ENCODE data around the gene GOSR1.
"Not testable (repeated sequence)": the region's sequence is repeated elsewhere in the genome, so short reads cannot be mapped to it uniquely, and the experiment has no call there.

GOSR1 gene

DNA sequence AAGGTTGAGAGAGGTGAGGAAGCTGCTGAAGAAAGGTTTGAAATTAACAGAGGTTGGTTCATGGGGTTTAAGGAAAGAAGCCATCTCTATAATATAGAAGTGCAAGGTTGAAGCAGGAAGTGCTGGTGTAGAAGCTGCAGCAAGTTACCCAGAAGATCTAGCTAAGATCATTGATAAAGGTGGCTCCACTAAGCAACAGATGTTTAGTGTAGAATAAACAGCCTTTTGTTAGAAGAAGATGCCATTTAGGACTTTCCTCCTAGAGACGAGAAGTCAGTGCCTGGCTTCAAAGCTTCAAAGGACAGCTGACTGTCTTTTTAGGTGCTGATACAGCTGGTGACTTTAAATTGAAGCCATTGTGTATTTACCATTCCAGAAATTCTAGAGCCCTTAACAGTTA is 29.3 kb downstream of the GOSR1 start:
- Histone ChIP-seq H3K4me3 (ENCODE audit: low read depth, low read length) (no peak overlapping the region), H3K27me3 (ENCODE audit: control insufficient read depth, insufficient read depth, low read length) (no peaks in the 10 kb centered on the region), H3K9me3 (ENCODE audit: control insufficient read depth, insufficient read depth, low read length) (no peaks in the 10 kb centered on the region), H3K9ac (ENCODE audit: low read depth, low read length) (no peak overlapping the region), H3K36me3 (ENCODE audit: control insufficient read depth, insufficient read depth, low read length) (no peaks in the 10 kb centered on the region), H3K4me1 (ENCODE audit: control insufficient read depth, insufficient read depth, low read length) (peaks cover 4% of the 10 kb centered on the region)

DNA sequence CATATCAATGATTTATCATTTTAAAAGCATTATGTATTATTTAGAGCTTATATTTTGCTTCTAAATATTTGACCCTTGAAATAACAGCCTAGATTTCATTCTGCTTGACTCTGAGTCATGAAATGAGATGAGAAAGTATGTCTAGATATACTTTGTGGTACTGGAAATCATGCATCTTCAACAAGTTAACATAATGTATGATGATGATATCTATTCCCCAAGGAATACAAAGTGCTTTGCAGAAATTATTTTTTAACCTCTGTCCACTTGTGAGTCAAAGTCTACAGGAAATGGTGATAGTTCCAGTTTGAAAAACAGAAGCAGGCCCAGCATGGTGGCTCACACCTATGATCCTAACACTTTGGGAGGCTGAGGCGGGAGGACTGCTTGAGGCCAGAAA is 36.1 kb downstream of the GOSR1 start:
- no peaks in the 10 kb centered on the region for H3K4me1 ChIP-seq (ENCODE audit: control insufficient read depth, insufficient read depth, low read length)
- H3K27me3 ChIP-seq (ENCODE audit: control insufficient read depth, insufficient read depth, low read length) = no peaks in the 10 kb centered on the region
- H3K36me3 ChIP-seq (ENCODE audit: control insufficient read depth, insufficient read depth, low read length) = no peaks in the 10 kb centered on the region
- H3K4me3 ChIP-seq (ENCODE audit: low read depth, low read length) = no peak overlapping the region
- no peak overlapping the region for H3K9ac ChIP-seq (ENCODE audit: low read depth, low read length)
- H3K9me3 ChIP-seq (ENCODE audit: control insufficient read depth, insufficient read depth, low read length) = no peaks in the 10 kb centered on the region

DNA sequence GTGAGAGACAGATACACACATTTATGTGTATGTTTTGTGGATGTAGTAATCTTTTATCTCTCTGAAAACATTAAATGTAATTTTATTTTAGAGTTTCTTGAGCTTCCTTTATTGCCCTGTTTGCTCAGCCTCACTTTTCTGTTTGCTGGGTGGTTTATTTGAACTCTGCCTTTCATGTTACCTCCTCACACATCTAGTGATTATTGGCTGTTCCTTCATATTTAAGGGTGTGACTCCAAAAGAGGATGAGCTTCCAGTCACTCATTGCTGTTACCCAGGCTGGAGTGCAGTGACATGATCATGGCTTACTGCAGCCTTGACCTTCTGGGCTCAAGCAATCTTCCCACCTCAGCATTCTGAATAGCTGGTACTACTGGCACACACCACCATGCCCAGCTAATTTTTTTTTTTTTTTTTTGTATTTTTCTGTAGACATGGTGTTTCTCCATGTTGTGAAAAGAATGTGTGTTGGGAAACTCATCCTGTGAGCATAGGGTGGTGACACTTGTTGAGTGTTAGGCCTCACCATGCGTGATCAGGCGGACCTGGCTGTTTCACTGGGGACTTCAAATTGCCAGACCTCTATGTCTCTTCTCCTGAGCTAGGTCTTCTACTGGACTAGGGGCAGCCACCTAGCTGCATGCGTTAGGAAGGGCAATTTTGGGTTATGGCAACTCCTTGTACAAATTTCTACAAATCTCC is 37.8 kb downstream of the GOSR1 start:
- Histone ChIP-seq H3K4me3 (ENCODE audit: low read depth, low read length) (no peak overlapping the region), H3K36me3 (ENCODE audit: control insufficient read depth, insufficient read depth, low read length) (no peaks in the 10 kb centered on the region), H3K27me3 (ENCODE audit: control insufficient read depth, insufficient read depth, low read length) (no peaks in the 10 kb centered on the region), H3K9me3 (ENCODE audit: control insufficient read depth, insufficient read depth, low read length) (no peaks in the 10 kb centered on the region), H3K4me1 (ENCODE audit: control insufficient read depth, insufficient read depth, low read length) (no peaks in the 10 kb centered on the region), H3K9ac (ENCODE audit: low read depth, low read length) (no peak overlapping the region)

DNA sequence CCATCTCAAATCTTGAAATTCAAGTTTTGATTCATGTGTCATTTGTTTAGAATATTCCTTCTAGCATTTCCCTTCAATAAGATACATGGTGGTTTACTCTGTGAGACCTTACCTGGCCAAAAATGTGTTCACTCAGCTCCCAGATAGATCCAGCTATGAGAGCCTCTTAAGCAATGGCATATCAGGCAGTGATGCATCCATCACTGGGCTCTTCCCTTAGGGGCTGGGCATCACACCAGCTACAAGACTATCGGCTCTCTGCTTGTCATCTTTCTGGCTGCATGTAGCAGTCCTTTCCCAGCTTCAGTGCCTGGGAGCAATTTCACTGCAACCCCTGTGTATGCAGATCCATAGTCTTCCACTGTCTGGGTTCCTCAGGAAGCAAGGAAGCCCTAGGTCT is 40.6 kb downstream of the GOSR1 start:
- no peaks in the 10 kb centered on the region for H3K4me1 ChIP-seq (ENCODE audit: control insufficient read depth, insufficient read depth, low read length)
- H3K9me3 ChIP-seq (ENCODE audit: control insufficient read depth, insufficient read depth, low read length) = no peaks in the 10 kb centered on the region
- H3K4me3 ChIP-seq (ENCODE audit: low read depth, low read length) = no peak overlapping the region
- no peaks in the 10 kb centered on the region for H3K27me3 ChIP-seq (ENCODE audit: control insufficient read depth, insufficient read depth, low read length)
- H3K9ac ChIP-seq (ENCODE audit: low read depth, low read length) = no peak overlapping the region
- peaks cover 11% of the 10 kb centered on the region for H3K36me3 ChIP-seq (ENCODE audit: control insufficient read depth, insufficient read depth, low read length)

DNA sequence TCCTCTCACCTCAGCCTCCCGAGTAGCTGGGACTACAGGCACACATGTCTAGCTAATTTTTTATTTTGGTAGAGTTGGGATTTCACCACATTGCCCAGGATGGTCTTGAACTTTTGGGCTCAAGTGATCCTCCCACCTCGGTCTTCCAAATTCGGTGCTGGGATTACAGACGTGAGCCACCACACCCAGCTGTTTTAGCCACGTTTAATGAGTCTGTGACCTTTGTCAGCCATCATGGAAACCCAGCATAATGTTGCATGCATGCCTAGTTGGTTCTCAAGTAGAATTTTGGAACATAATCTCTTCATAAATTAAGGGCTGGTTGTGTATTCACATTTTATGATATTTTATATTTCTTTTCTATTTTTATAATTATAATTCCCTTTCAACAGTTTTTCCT is 42.0 kb downstream of the GOSR1 start:
- H3K9me3 ChIP-seq (ENCODE audit: control insufficient read depth, insufficient read depth, low read length) = no peaks in the 10 kb centered on the region

DNA sequence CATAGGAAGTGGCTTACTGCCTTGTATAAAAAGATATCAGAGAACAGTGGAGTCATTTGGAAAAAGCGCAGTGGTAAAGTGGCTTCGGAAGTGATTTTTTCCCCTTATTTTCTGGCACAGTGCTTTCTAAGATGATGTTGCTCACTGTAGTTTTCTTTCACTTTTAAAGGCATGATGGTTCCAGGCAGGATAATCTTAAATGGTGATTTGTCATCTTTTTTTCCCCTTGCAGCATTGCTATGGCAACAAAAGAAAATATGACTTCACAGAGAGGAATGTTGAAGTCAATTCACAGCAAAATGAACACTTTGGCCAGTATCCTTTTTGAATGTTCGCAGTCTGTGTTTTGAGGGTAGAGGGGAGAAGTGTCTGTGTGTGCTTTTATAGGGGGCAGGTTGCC is 42.5 kb downstream of the GOSR1 start:
- Histone ChIP-seq H3K4me1 (ENCODE audit: control insufficient read depth, insufficient read depth, low read length) (no peaks in the 10 kb centered on the region), H3K27me3 (ENCODE audit: control insufficient read depth, insufficient read depth, low read length) (no peaks in the 10 kb centered on the region), H3K9ac (ENCODE audit: low read depth, low read length) (no peak overlapping the region), H3K9me3 (ENCODE audit: control insufficient read depth, insufficient read depth, low read length) (no peaks in the 10 kb centered on the region), H3K36me3 (ENCODE audit: control insufficient read depth, insufficient read depth, low read length) (peaks cover 13% of the 10 kb centered on the region), H3K4me3 (ENCODE audit: low read depth, low read length) (no peak overlapping the region)

More for the DNA sequence above, 42.0 kb downstream of the GOSR1 start:
- H3K9ac ChIP-seq (ENCODE audit: low read depth, low read length) = no peak overlapping the region
- H3K4me3 ChIP-seq (ENCODE audit: low read depth, low read length) = no peak overlapping the region
- no peaks in the 10 kb centered on the region for H3K27me3 ChIP-seq (ENCODE audit: control insufficient read depth, insufficient read depth, low read length)
- H3K4me1 ChIP-seq (ENCODE audit: control insufficient read depth, insufficient read depth, low read length) = no peaks in the 10 kb centered on the region
- peaks cover 13% of the 10 kb centered on the region for H3K36me3 ChIP-seq (ENCODE audit: control insufficient read depth, insufficient read depth, low read length)

DNA sequence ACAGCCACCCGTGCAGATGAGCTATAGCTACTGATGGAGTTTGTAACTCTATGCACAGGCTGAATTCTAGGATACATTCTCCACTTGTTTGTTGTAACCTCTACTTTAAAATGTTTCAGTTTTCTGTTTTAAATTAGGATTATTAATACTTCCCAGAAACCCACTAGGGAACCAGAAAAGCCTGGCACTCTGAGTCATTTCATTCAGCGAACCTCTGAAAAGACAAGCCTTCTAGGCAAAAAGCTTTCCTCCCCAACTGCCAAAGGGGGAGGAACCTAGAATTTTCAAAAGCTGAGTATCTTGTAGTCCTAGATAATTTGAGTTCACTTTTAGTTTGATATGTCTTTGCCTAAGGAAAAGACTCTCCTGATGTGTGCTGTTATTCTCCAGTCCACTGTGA is 43.2 kb downstream of the GOSR1 start:
- H3K36me3 ChIP-seq (ENCODE audit: control insufficient read depth, insufficient read depth, low read length) = peaks cover 13% of the 10 kb centered on the region

DNA sequence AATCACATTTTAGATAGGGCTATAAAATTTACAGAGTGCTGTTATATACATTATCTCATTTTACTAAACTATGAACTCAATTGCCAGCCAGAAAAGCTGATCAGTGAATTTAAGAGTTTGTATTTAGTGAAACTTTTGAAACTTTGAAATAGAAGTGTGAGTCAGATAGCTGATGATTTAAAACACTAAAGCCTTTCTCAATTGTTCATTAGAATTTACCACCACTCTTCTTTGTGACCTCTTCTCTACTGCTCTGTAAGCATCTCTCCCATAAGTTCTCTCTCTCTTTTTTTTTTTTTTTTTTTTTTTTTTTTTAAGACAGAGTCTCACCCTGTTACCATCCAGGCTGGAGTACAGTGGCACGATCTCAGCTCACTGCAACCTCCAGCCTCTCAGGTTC is 43.7 kb downstream of the GOSR1 start:
- peaks cover 13% of the 10 kb centered on the region for H3K36me3 ChIP-seq (ENCODE audit: control insufficient read depth, insufficient read depth, low read length)
- no peak overlapping the region for H3K9ac ChIP-seq (ENCODE audit: low read depth, low read length)
- H3K4me3 ChIP-seq (ENCODE audit: low read depth, low read length) = no peak overlapping the region
- H3K27me3 ChIP-seq (ENCODE audit: control insufficient read depth, insufficient read depth, low read length) = no peaks in the 10 kb centered on the region
- no peaks in the 10 kb centered on the region for H3K4me1 ChIP-seq (ENCODE audit: control insufficient read depth, insufficient read depth, low read length)
- no peaks in the 10 kb centered on the region for H3K9me3 ChIP-seq (ENCODE audit: control insufficient read depth, insufficient read depth, low read length)

More for the DNA sequence above, 43.2 kb downstream of the GOSR1 start:
- Histone ChIP-seq H3K9me3 (ENCODE audit: control insufficient read depth, insufficient read depth, low read length) (no peaks in the 10 kb centered on the region), H3K27me3 (ENCODE audit: control insufficient read depth, insufficient read depth, low read length) (no peaks in the 10 kb centered on the region), H3K4me3 (ENCODE audit: low read depth, low read length) (no peak overlapping the region), H3K4me1 (ENCODE audit: control insufficient read depth, insufficient read depth, low read length) (no peaks in the 10 kb centered on the region), H3K9ac (ENCODE audit: low read depth, low read length) (no peak overlapping the region)

DNA sequence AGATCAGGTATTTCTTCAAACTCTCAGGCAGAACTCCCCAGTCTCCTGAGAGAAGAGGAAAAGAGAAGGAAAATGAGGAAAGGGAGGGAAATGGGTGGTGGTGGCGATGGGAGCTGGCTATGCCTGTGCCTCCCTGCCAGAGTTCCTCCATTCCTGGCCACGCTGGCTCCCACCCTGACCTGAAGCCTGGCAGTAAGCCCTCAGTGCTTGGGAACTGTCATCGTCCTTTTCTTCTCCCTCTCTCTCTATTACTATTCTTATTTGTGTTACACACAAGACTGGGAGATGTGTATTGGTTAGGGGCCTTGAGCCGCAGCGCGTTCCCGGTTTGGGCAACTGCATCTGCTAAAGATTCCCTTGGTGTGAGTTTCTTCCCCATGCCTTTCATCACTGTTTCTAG is 44.6 kb downstream of the GOSR1 start:
- H3K4me3 ChIP-seq (ENCODE audit: low read depth, low read length) = no peak overlapping the region
- peaks cover 13% of the 10 kb centered on the region for H3K36me3 ChIP-seq (ENCODE audit: control insufficient read depth, insufficient read depth, low read length)
- no peaks in the 10 kb centered on the region for H3K27me3 ChIP-seq (ENCODE audit: control insufficient read depth, insufficient read depth, low read length)
- no peaks in the 10 kb centered on the region for H3K4me1 ChIP-seq (ENCODE audit: control insufficient read depth, insufficient read depth, low read length)
- no peaks in the 10 kb centered on the region for H3K9me3 ChIP-seq (ENCODE audit: control insufficient read depth, insufficient read depth, low read length)
- no peak overlapping the region for H3K9ac ChIP-seq (ENCODE audit: low read depth, low read length)

DNA sequence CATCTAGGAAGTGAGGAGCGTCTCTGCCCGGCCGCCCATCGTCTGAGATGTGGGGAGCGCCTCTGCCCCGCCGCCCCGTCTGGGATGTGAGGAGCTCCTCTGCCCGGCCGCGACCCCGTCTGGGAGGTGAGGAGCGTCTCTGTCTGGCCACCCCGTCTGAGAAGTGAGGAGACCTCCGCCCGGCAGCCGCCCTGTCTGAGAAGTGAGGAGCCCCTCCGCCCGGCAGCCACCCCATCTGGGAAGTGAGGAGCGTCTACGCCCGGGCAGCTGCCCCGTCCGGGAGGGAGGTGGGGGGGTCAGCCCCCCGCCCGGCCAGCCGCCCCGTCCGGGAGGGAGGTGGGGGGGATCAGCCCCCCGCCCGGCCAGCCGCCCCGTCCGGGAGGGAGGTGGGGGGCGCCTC is 46.0 kb downstream of the GOSR1 start:
- H3K36me3 ChIP-seq (ENCODE audit: control insufficient read depth, insufficient read depth, low read length) = peaks cover 13% of the 10 kb centered on the region
- not testable (repeated sequence) for H3K27me3 ChIP-seq (ENCODE audit: control insufficient read depth, insufficient read depth, low read length); H3K9me3 ChIP-seq (ENCODE audit: control insufficient read depth, insufficient read depth, low read length); H3K4me3 ChIP-seq (ENCODE audit: low read depth, low read length); H3K4me1 ChIP-seq (ENCODE audit: control insufficient read depth, insufficient read depth, low read length); H3K9ac ChIP-seq (ENCODE audit: low read depth, low read length)

DNA sequence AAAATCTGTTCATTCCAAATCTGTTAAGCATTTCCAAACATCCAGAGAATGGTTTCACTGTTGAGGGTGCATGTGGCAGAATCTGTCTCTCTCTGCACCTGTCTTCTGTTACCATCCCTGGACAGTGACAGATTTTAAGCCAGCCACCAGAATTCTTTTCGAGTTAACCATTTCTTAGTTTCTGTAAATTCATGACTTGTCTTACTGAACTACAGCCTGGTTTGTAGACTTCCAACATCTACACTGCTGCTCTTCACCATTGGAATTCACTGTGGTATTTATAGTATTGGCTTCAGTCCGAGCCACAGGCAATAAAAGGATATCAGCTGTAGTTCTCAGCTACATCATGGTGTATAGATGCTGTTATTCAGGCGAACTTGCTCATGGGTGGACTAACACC is 47.6 kb downstream of the GOSR1 start:
- H3K36me3 ChIP-seq (ENCODE audit: control insufficient read depth, insufficient read depth, low read length) = peaks cover 13% of the 10 kb centered on the region
- no peaks in the 10 kb centered on the region for H3K4me1 ChIP-seq (ENCODE audit: control insufficient read depth, insufficient read depth, low read length)
- no peaks in the 10 kb centered on the region for H3K9me3 ChIP-seq (ENCODE audit: control insufficient read depth, insufficient read depth, low read length)
- H3K9ac ChIP-seq (ENCODE audit: low read depth, low read length) = no peak overlapping the region
- no peak overlapping the region for H3K4me3 ChIP-seq (ENCODE audit: low read depth, low read length)
- H3K27me3 ChIP-seq (ENCODE audit: control insufficient read depth, insufficient read depth, low read length) = no peaks in the 10 kb centered on the region

DNA sequence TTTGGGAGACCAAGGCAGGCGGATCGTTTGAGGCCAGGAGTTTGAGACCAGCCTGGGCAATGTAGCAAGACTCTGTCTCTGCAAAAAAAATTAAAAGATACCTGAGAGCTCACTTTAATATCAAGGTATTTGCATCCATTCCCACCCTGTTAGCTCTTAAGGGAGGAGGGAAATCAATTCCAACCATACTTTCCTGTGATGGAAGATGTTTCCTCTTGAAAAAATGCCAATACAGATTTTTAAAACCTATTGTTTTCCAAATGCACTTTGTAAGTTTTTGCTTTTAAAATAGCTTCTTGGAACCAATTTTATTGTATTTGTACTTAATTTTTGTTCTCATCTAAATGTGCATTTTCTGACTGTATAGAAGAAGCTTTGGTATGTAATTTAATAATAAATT is 49.2 kb downstream of the GOSR1 start:
- Histone ChIP-seq H3K27me3 (ENCODE audit: control insufficient read depth, insufficient read depth, low read length) (no peaks in the 10 kb centered on the region), H3K4me3 (ENCODE audit: low read depth, low read length) (no peak overlapping the region), H3K4me1 (ENCODE audit: control insufficient read depth, insufficient read depth, low read length) (no peaks in the 10 kb centered on the region), H3K9ac (ENCODE audit: low read depth, low read length) (no peak overlapping the region), H3K9me3 (ENCODE audit: control insufficient read depth, insufficient read depth, low read length) (no peaks in the 10 kb centered on the region), H3K36me3 (ENCODE audit: control insufficient read depth, insufficient read depth, low read length) (peaks cover 13% of the 10 kb centered on the region)

All from iPS-15b (cell line).